C4-2B (cell line): Measurements from ENCODE around the gene CSPG5.

Experiments
- CTCF ChIP-seq: fragments of 450-650 bp; conservative IDR thresholded peaks from 2 replicates; pipeline ENCODE4 v1.5.1; 2017; ENCODE audit warnings: mild to moderate bottlenecking
- ZFX ChIP-seq: fragments of 450-650 bp; IDR thresholded peaks from 2 replicates; pipeline ENCODE4 v1.6.1; 2017

DNA sequence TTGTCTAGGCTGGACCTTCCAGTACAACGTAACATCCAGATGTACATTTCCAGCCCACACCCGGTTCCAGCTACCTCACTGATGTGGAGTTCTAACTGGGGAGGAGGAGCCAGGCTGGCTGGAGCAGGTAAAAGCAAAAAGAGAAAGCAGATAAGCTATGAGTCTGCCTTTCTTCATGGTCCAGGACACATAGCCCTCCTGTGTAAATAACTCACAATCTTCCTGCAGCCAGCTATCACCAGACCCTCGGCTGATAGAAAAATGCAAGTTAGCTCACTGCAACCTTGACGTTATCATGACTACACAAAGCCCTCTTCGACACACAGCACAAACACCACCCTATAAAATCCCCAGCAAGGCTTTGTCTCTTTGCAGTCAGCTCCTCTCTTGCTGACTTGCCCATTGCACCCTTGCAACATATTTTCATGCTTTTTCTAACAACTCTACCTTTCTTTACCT lies 44.6 kb downstream of the CSPG5 start:
- TF ChIP-seq CTCF (no peak), ZFX (no peak)
